GM10266 (cell line): ENCODE data around the gene PACS2.

Experiments
- DNase-seq: peaks from one replicate; pipeline ENCODE4 v3.0.0; 2012; ENCODE audit errors: extremely low spot score
- TF ChIP-seq, protein P1 (sequence below): IDR thresholded peaks from 2 replicates; pipeline ENCODE4 v1.5.1; 2012; ENCODE audit warnings: mild to moderate bottlenecking, low read depth; ENCODE audit not compliant: control insufficient read depth, insufficient read depth; ENCODE audit errors: missing control alignments

PACS2 gene

GRCh38 chr14:105439710-105440553, 125.4 kb downstream of the PACS2 start:
- no peak for DNase-seq
- TF ChIP-seq, protein P1, sequence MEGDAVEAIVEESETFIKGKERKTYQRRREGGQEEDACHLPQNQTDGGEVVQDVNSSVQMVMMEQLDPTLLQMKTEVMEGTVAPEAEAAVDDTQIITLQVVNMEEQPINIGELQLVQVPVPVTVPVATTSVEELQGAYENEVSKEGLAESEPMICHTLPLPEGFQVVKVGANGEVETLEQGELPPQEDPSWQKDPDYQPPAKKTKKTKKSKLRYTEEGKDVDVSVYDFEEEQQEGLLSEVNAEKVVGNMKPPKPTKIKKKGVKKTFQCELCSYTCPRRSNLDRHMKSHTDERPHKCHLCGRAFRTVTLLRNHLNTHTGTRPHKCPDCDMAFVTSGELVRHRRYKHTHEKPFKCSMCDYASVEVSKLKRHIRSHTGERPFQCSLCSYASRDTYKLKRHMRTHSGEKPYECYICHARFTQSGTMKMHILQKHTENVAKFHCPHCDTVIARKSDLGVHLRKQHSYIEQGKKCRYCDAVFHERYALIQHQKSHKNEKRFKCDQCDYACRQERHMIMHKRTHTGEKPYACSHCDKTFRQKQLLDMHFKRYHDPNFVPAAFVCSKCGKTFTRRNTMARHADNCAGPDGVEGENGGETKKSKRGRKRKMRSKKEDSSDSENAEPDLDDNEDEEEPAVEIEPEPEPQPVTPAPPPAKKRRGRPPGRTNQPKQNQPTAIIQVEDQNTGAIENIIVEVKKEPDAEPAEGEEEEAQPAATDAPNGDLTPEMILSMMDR = no peak

- TF ChIP-seq, protein P1 = no peak
- DNase-seq = no peak
Observed at GRCh38 chr14:105440554-105440900, 126.0 kb downstream of the PACS2 start.

DNA sequence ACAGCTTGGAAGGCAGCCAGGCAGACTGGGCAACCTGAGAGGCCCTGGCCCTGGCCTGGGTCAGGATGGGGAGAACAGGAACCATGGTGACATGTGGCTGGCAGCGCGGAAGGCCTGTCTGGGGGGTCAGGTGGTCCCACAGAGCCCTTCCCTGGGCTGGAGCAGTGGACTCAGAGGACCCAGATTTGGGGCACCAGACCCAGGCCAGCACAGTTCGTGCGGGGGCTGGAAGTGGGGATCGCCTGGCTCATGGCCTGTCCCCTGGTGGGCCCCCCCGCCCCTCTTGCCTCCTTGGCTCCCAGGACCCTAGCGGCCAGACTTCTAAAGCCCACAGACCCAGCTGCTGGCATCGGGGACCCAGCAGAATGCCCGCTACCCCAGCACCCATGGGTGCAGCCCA, 126.4 kb downstream of the PACS2 start:
- TF ChIP-seq, protein P1 = no peak

GRCh38 chr14:105442125-105442524, 127.6 kb downstream of the PACS2 start:
- DNase-seq = no peak
- TF ChIP-seq, protein P1 = no peak

More for the DNA sequence above, 126.4 kb downstream of the PACS2 start:
- DNase-seq = no peak

DNA sequence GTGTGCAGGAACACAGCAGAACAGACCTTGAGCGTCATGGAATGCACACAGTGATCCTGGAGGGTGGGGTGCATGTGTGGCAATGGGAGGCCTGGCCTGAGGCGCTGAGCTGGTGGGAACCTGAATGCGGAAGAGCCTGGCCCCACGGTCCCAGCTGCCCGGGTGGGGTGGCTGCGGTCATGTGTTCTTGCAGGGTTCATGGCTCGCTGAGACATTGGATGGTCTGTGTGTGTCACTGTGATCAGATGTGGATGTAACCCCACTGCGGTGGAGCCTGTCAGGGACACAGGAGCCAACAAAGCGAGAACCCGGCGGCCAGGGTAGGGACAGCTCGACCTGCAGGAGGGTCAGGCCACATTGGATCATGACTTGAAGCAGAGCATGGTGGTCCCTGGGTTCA, 128.3 kb downstream of the PACS2 start:
- no peak for DNase-seq
- TF ChIP-seq, protein P1 = no peak

GRCh38 chr14:105444859-105445258, 130.3 kb downstream of the PACS2 start:
- no peak for DNase-seq

DNA sequence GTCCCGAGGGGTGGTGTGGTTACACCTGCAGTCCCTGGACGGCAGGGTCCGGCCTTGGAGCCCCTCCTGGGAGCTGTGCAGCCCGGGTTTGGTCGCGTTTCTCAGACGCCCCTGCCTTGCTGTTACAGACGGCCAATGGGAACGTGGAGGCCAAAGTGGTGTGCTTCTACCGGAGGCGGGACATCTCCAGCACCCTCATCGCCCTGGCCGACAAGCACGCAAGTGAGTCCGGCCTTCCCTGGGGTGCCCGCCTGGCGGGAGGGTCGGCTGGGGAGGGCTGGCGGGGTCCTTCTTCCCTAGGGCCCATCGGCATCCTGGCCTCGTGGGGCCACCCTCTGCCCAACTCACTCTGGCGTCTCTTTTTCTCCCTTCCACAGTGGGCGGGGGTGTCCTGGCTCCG, 130.7 kb downstream of the PACS2 start:
- no peak for DNase-seq
- TF ChIP-seq, protein P1 = no peak

More at GRCh38 chr14:105444859-105445258, 130.3 kb downstream of the PACS2 start:
- TF ChIP-seq, protein P1 = no peak
